ENCODE data around the gene SUMF1.
A peak's percentile ranks its signal among the peaks of the same experiment; 100 is the strongest.
"Not testable (repeated sequence)": the region's sequence is repeated elsewhere in the genome, so short reads cannot be mapped to it uniquely, and the experiment has no call there.

SUMF1 gene

DNA sequence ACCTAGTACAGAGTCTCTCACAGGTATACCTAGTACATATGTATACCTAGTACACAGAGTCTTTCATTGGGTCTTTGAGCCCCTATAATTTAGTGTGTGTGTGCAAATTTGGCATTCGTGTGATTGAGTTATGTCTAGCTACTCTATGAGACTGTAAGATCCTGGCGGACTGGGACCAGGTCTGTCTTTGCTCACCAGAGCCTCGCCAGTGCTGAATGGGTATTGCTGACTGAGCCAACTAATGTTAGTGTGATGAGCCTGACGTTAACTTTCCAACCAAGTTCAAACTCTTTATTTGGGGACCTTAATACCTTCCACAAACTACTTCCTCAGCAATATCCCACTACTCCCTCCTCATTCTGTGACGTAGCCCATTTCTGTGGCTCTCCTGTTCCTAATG lies 128.3 kb downstream of the SUMF1 start:
- no peak for DNase-seq (ENCODE audit: low spot score)

DNA sequence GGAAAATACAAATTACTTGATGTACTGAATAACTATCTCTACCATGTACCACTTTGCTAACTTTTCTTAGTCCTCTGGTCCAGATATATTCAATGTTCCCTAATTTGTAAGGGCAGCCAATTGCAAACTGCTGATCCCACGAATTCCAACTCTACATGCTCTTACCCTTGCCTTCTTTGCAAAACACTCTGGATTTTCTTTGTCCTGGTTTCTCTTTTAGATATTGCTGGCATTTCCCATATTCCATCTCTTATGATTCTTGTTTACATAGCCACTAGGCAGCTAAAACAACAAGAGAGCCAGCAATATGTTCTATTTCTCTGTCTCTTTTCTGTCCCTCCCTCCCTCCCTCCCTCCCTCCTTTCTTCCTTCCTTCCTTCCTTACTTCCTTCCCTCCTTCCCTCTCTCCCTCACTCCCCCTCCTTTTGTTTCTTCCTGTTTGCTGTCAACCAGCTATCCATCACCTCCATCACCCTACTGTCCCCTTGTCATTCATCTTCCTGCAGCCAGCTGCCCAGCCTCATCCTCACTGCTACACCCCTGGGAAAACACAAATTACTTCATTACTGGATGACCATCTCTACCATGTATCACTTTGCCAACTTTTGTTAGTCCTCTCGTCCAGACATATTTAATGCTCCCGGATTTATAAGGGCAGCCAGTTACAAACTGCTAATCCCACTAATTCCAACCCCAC lies 130.1 kb downstream of the SUMF1 start:
- DNase-seq (ENCODE audit: low spot score) = no peak

DNA sequence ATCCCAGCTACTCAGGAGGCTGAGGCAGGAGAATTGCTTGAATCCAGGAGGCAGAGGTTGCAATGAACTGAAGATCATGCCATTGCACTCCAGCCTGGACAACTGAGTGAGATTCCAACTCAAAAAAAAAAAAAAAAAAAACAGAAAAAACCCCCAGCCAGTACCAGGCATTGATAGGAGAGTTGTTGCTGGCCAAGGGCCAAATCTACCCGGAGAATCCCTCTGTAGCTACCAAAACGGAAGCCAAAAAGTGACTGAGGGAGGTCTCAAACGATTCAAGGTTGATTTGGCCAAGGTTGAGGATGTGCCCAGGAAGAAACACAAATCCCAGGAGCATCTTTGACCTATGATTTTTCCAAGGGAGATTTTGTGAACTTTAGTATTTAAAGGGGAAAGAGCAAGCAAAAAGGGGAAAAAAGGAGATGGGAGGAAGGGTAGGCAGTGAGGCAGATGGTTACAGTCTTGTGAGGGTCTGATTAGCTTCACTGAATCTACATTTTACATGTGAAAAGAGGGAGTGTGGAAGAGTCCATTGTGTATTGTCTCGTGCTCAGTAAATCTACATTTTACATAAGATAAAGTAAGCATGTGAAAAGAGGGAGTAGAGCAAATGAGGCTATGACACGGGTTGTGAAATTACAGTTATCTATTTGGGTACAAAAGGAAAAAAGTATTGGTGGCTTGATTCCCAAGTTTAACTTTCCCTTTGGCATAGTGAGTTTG lies 131.1 kb downstream of the SUMF1 start:
- no peak for DNase-seq (ENCODE audit: low spot score)

DNA sequence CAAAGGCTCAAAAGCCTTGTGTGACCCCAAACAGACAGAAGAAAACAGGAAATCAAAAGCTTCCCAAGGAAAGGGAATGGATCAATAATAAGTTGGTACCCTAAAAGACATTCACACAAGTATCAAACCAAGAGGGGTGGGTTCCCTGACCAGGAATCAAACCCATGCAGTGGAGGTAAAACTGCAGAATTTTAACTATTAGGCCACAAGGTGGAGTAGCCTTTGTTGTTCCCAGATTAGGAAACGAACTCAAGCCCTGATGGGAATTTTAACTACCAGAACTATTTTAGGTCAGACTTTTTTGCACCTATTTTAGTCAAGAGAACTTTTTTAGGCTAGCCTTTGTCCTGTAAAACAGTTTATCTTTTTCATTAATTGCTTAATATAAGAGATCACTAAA lies 132.5 kb downstream of the SUMF1 start:
- no peak for DNase-seq (ENCODE audit: low spot score)

DNA sequence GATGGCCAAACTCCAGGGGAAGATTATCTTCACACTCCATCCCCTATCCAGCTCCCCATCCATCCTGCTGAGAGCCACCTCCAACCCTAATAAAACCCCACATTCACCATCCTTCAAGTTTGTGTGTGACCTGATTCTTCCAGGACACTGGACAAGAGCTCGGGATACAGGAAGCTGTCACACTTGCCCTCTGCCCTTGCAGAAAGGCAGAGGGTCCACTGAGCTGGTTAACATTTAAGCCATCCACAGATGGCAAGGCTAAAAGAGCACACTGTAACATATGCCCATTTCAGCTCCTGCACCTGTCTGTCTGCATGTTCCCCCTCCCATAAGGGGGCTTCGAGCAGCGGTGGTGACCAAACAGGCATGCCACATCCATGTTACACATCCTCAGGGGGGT lies 134.1 kb downstream of the SUMF1 start:
- DNase-seq (ENCODE audit: low spot score) = no peak

DNA sequence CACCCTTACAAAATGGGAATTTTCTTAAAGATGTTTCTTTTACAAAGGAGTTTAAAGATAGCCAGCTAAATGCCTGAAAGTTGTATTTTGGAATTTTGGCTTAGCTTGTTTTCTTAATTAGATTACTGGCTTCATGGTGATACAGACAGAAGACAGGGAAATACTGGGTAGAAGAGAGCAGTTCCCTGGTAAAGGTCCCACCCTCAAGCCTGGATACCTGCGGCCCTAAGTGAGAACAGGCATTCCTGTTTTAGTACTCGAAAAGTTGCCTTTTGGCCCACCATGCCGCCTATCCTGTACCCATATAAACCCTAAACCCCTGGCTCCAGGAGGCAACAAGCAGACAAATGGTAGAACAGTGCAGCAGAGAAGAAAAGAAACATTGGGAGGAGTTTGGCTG lies 134.5 kb downstream of the SUMF1 start:
- DNase-seq (ENCODE audit: low spot score) = no peak

DNA sequence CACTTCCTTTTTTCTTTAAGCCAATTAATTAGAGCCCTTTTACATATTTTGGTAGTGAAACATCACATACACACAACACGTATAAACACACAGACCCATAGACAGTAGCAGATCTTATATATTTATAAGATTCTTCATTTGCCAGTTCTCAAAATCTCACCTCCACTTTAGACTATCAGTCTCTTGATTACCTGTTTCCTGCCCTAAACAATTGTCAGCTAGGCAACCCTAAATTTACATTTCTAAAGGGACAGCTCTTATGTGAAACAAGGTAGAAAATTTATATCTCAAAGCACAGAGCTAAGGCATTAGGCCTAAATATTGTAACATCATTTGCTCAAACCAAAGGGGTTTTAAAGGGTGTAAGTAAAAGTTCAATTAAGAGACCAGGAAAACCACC lies 135.0 kb downstream of the SUMF1 start:
- no peak for DNase-seq (ENCODE audit: low spot score)

DNA sequence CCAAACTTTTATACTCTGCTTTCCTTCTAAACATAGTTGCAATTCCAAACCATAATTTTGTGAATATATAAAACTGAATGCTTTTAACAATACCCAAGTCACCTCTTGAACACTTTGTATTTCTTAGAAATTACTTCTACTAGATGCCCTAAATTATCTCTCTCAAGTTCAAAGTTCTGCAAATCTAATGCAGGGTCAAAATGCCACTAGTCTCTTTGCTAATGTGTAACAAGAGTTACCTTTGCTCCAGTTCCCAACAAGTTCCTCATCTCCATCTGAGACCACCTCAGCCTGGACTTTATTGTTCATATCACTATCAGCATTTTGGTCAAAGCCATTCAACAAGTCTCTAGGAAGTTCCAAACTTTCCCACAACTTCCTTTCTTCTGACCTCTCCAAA lies 137.3 kb downstream of the SUMF1 start:
- DNase-seq (ENCODE audit: low spot score) = not testable (repeated sequence)

DNA sequence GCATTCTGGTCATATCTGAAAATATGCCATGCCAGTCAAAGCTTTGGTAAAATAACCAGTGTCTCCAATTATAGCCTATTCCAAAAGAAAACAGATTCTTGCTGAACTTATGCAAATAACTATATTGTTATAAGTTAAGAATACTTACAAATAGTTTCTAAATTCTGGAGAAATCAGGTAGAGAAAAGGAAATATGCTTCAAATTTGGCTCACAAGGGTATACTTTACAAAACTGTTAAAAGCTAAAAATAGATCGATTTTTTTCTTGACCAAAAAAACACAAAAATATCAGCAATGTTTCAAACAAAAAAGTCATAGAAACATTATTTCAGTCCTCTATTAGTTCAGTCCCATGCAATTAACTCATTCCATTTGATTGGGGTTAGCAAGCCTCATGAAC lies 140.2 kb downstream of the SUMF1 start:
- no peak for DNase-seq (ENCODE audit: low spot score)

DNA sequence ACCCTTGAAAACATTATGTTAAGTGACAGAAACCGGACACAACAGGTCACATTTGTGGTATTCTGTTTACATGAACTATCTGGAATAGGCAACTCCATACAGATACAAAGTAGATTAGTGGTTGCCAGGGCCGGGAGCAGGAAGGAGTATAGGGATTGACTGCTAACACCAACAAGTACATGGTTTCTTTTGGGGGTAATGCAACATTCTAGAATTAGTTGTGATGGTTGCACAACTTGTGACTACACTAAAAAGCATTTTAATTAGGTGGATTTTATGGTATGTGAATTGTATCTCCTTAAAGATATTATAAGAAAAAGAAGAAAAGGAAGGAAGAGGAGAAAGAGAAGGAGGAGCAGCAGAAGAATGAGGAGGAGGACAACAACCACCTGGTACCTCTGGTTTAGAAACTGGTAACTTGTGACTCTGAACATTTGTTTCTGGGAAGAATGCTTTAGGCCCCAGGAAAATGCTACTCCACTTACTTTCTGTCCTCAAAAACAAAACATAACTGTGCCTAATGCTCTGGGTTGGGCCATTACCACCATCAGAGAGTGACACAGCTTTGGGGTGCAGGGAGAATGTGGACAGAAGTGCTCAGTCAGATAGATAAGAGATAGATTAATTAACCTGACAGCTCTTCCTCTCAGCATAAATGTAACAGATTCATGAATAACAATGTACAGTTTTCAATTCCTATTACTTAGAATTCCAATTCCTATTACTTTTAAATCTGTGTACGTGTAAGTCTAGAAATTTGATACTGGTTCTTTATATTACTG lies 143.6 kb downstream of the SUMF1 start:
- DNase-seq (ENCODE audit: low spot score) = no peak

DNA sequence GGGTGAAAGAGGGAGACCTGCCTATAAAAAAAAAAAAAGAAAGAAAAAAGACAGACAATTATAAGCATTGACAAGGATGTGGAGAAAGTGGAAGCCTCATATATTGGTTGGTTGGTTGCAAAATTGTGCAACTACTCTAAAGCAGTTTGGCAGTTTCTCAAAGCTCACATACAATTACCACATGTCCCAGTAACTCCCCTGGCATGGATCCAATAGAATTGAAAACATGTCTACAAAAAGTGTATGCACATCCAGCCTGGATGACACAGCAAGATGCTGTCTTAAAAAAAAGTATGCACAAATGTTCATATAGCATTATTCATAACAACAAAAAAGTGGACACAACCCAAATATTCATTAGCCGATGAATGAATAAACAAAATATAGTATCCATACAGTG lies 144.4 kb downstream of the SUMF1 start:
- no peak for DNase-seq (ENCODE audit: low spot score)

DNA sequence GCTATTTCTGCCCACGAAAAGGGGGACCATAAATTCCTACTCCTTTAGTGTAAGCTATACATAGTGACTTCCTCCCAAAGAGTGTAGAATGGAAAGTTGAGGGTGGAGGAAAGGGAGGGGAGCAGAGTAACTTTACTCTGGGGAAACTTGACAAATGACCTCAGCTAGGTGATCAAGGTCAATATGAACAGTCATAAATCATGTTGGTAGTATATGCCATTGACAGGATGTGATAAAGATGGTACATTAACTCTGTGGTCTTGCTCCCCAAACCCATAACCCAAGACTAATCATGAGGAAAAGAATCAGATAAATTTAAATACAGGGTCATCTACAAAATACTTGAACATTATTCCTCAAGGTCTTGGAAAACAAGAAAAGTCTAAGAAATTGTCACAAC lies 145.3 kb downstream of the SUMF1 start:
- no peak for DNase-seq (ENCODE audit: low spot score)

DNA sequence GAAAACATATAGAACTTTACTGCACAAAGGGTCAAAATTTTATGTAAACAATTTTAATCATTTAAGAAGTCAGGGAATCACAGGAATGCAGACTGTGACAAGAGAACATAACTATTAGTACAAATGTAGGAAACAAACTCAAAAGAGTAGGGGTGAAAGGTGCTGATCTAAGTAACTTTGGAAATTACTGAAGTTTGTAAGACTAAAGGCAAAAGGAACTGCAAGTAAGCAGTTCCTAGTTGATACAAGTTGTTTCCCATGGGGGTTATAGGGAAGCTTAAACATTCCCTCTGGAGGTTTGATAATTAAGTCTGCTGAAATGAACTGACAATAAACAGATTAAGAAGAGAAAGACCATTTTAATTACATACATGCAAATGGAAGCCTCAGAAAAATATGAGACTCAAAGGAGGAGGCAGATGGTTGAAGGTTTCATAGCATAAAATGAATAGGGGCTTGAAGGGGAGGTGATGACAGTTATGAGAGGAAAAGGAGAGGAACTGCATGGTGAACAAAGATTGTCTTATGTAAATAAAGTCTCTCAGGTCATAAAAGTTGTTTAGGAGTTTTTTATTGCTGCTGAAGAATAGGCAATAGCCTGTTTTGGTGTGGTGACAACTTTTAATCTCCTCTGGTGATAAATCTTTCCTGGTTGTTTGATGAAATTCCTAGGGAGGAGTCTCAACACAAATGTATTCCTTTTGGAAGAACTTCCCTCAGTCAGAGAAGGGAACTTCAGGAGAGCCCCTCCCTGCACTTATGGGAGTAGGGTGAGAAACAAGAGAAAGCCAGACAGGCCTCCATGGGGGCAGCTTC lies 146.8 kb downstream of the SUMF1 start:
- DNase-seq (ENCODE audit: low spot score) = no peak

DNA sequence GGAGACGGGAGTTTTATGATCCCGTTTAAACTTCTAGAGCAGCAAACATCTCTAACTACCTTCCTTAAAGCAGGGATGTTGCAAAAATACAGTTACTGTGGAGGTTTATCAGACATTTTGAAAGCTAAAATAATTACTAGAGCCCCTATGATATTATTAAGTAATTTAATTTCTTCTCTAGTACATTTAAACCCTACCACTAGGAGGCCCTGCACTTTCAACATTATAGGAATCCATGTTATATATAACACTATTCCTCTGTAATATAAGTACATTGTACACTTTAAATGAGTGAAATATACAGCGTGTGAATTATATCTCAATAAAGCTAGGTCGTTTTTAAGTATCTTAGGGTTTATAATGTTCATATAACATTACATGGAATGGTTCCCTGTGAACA lies 152.4 kb downstream of the SUMF1 start:
- peak; percentile 10 for DNase-seq (ENCODE audit: low spot score)

DNA sequence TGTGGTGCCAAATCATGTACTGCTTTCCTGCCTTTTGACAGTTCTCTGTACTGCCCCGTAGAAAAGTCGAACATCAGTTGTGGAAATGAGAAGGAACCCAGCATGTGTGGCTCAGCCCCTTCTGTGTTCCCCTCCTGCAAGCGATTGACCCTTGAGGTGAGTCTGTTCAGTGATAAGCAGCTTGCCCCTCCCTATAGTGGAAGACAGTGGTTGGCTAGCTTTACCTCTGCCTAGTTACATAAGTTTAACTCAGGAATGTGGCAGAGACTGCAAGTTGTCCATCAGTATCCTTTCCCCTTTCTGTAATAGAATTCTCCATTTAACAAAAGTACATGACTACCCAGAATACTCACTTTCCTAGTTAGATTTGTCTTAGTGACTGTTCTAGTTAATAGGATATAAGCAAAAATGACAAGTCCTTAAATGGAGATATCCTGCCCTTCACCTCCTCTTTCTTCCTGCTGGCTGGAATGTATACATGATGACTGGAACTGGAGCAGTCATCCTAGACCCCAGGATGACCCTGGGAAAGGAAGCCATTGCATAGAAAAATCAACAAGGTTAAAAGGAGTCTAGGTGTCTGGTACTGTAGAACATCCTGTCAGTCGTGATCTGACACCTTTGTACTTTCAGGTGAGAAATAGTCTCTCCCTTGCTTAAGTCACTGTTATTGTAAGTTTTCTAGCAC lies 153.3 kb downstream of the SUMF1 start:
- no peak for DNase-seq (ENCODE audit: low spot score)

DNA sequence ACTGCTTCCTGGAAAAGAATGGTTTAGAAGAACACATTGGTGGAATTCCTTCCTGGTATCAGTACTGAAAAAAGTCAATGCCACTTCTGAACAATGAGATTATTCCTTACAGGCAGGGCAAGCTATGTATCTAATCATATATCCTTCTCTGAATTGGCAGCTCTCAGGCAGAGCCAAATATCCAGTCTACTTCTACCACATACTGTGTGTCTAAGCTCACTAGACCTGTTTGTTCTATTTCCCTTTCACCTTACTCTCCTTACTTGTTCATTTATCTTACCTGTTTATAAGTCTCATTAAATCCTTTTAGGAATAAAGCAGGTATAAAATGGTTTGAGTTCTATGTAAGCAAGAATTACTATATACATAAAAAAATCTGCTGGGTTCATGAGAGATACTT lies 155.6 kb downstream of the SUMF1 start:
- no peak for DNase-seq (ENCODE audit: low spot score)
